IMR-90 (cell line): ENCODE data around the gene VGLL2. TPM values are rescaled to one million over a fixed set of nuclear protein-coding genes. Genes with fewer than 3 reads are reported as not detected.

Source experiments
- ATAC-seq: fragments of 200-7000 bp; cut with Tn5 transposase; 2 replicates; pipeline ENCODE4 v1.9.1; 2020; ENCODE audit warnings: low read depth, mild to moderate bottlenecking, moderate library complexity
- BruUV-seq: library from RNA; stranded (reverse); fragments of 400-500 nt; replicated peaks from 2 replicates; lab custom pipeline; 2021; lab: Mats Ljungman, UMichigan
- CTCF ChIA-PET: fragments of 300-600 bp; formaldehyde crosslinking; extraction: SDS; loops from one replicate; lab custom pipeline; 2021; ENCODE audit warnings: antibody characterized with exemption; lab: Yijun Ruan, JAX
- POLR2A ChIA-PET: fragments of 300-600 bp; sonication (Branson Sonifier 250); formaldehyde crosslinking; loops from one replicate; lab custom pipeline; 2022; ENCODE audit warnings: antibody characterized with exemption; ENCODE audit not compliant: unreplicated experiment; lab: Charles Lee
- DNase-seq: peaks from one replicate; pipeline ENCODE4 v3.0.0; 2013
- H2AFZ ChIP-seq: replicated peaks from 2 replicates; pipeline ENCODE3; 2013; ENCODE audit warnings: low read length, mild to moderate bottlenecking; ENCODE audit not compliant: poor library complexity
- H2AK5ac ChIP-seq: 2 replicates; pipeline ENCODE4 v1.6.1; 2013; ENCODE audit warnings: low read depth, low read length, inconsistent platforms
- H2AK9ac ChIP-seq: replicated peaks from 2 replicates; pipeline ENCODE3; 2013; ENCODE audit warnings: mild to moderate bottlenecking, low read depth, low read length, moderate library complexity; ENCODE audit not compliant: poor library complexity
- H2BK120ac ChIP-seq: 2 replicates; pipeline ENCODE4 v1.6.1; 2013; ENCODE audit warnings: low read depth, low read length, inconsistent platforms
- H2BK15ac ChIP-seq: 3 replicates; pipeline ENCODE4 v1.6.1; 2013; ENCODE audit warnings: low read depth, low read length, inconsistent platforms
- H2BK20ac ChIP-seq: 2 replicates; pipeline ENCODE4 v1.6.1; 2013; ENCODE audit warnings: low read depth, mild to moderate bottlenecking, inconsistent platforms, low read length, moderate library complexity
- H2BK5ac ChIP-seq: 2 replicates; pipeline ENCODE4 v1.6.1; 2013; ENCODE audit warnings: mild to moderate bottlenecking, low read depth, low read length, inconsistent platforms; ENCODE audit not compliant: poor library complexity, severe bottlenecking
- H3K14ac ChIP-seq: replicated peaks from 2 replicates; pipeline ENCODE4 v1.6.1; 2013; ENCODE audit warnings: low read depth, low read length, inconsistent platforms
- H3K18ac ChIP-seq: 2 replicates; pipeline ENCODE4 v1.6.1; 2013; ENCODE audit warnings: low read depth, low read length, control low read depth
- H3K23ac ChIP-seq: 2 replicates; pipeline ENCODE4 v1.6.1; 2013; ENCODE audit warnings: low read depth, low read length, inconsistent platforms
- H3K27ac ChIP-seq: 2 replicates; pipeline ENCODE4 v1.5.1; 2013; ENCODE audit warnings: mild to moderate bottlenecking, control low read depth, low read length; ENCODE audit not compliant: insufficient read depth
- H3K27me3 ChIP-seq: 2 replicates; pipeline ENCODE4 v1.6.1; 2013; ENCODE audit warnings: low read length; ENCODE audit not compliant: control insufficient read depth, insufficient read depth
- H3K36me3 ChIP-seq: 2 replicates; pipeline ENCODE4 v1.6.1; 2013; ENCODE audit warnings: low read length, mixed read lengths; ENCODE audit not compliant: control insufficient read depth, insufficient read depth
- H3K4ac ChIP-seq: 2 replicates; pipeline ENCODE4 v1.6.1; 2013; ENCODE audit warnings: low read depth, low read length, inconsistent platforms
- H3K4me1 ChIP-seq: 2 replicates; pipeline ENCODE4 v1.6.1; 2013; ENCODE audit warnings: low read length, mixed read lengths; ENCODE audit not compliant: control insufficient read depth, insufficient read depth
- H3K4me2 ChIP-seq: 2 replicates; pipeline ENCODE4 v1.6.1; 2013; ENCODE audit warnings: low read depth, mild to moderate bottlenecking, control low read depth, low read length, moderate library complexity
- H3K4me3 ChIP-seq: 2 replicates; pipeline ENCODE4 v1.5.1; 2013; ENCODE audit warnings: low read depth, mild to moderate bottlenecking, control low read depth, low read length, moderate library complexity; ENCODE audit not compliant: insufficient read depth
- H3K56ac ChIP-seq: 2 replicates; pipeline ENCODE4 v1.6.1; 2013; ENCODE audit warnings: low read length, inconsistent platforms; ENCODE audit not compliant: insufficient read depth; ENCODE audit errors: extremely low read depth
- H3K79me1 ChIP-seq, 2 experiments: 2 replicates each; pipeline ENCODE4 v1.6.1; 2013; ENCODE audit warnings: low read length in 2 of 2, inconsistent platforms in 1 of 2, low read depth in 1 of 2
- H3K9ac ChIP-seq: 2 replicates; pipeline ENCODE4 v1.6.1; 2013; ENCODE audit warnings: low read depth, low read length, control low read depth
- H3K9me1 ChIP-seq: 2 replicates; pipeline ENCODE4 v1.6.1; 2013; ENCODE audit warnings: low read length, inconsistent platforms; ENCODE audit not compliant: insufficient read depth
- H3K9me3 ChIP-seq: 2 replicates; pipeline ENCODE4 v1.6.1; 2013; ENCODE audit warnings: low read length; ENCODE audit not compliant: control insufficient read depth, insufficient read depth
- H4K20me1 ChIP-seq: 2 replicates; pipeline ENCODE4 v1.6.1; 2013; ENCODE audit warnings: low read length, inconsistent platforms; ENCODE audit not compliant: insufficient read depth
- H4K5ac ChIP-seq: 2 replicates; pipeline ENCODE4 v1.6.1; 2013; ENCODE audit warnings: mild to moderate bottlenecking, low read depth, low read length, control low read depth
- H4K8ac ChIP-seq, 2 experiments: 2 replicates each; pipeline ENCODE4 v1.6.1; 2013; ENCODE audit warnings: low read depth in 2 of 2, low read length in 2 of 2, control low read depth in 1 of 2, inconsistent platforms in 1 of 2
- H4K91ac ChIP-seq: 2 replicates; pipeline ENCODE4 v1.6.1; 2013; ENCODE audit warnings: low read depth, low read length, inconsistent platforms; ENCODE audit not compliant: insufficient read depth
- CHD1 ChIP-seq: IDR thresholded peaks from 2 replicates; pipeline ENCODE4 v1.6.1; 2012; ENCODE audit warnings: low read depth, low read length, improper control_type of control experiment
- MAZ ChIP-seq: IDR thresholded peaks from 2 replicates; pipeline ENCODE4 v1.6.1; 2012; ENCODE audit warnings: low read depth, mild to moderate bottlenecking, low read length, improper control_type of control experiment, moderate library complexity, borderline replicate concordance
- NFE2L2 ChIP-seq: fragments of 150-350 bp; IDR thresholded peaks from 2 replicates; pipeline ENCODE4 v1.6.1; 2016; ENCODE audit warnings: low read depth, mild to moderate bottlenecking, low read length
- POLR2A ChIP-seq: IDR thresholded peaks from 2 replicates; pipeline ENCODE4 v1.6.1; 2012; ENCODE audit warnings: mild to moderate bottlenecking, low read depth, low read length
- RCOR1 ChIP-seq: IDR thresholded peaks from 2 replicates; pipeline ENCODE4 v1.6.1; 2012; ENCODE audit warnings: mild to moderate bottlenecking, low read length, improper control_type of control experiment; ENCODE audit not compliant: insufficient replicate concordance
- RFX5 ChIP-seq: IDR thresholded peaks from 2 replicates; pipeline ENCODE4 v1.8.0; 2012; ENCODE audit warnings: low read depth, mild to moderate bottlenecking, low read length, moderate library complexity
- SMC3 ChIP-seq: fragments of 150-350 bp; IDR thresholded peaks from 2 replicates; pipeline ENCODE4 v1.6.1; 2016; ENCODE audit warnings: low read depth, mild to moderate bottlenecking, antibody characterized with exemption, low read length, moderate library complexity
- WGBS, 2 experiments: methylation state at CpG; one replicate each; pipeline versions ENCODE4 v1.1.5 to v1.1.7; 2013; ENCODE audit warnings: missing lambda C conversion rate in 2 of 2; ENCODE audit not compliant: insufficient read length in 1 of 2; ENCODE audit errors: extremely low coverage in 2 of 2; 5-methylcytosine and 5-hydroxymethylcytosine counted together
- dilution Hi-C: fragments of 300-500 bp; cut with HindIII; formaldehyde crosslinking; loops from one replicate; pipeline ENCODE4 v1.14.3; 2018; ENCODE audit warnings: low sequenced_read_pairs; ENCODE audit not compliant: unreplicated experiment
- in situ Hi-C: fragments of 300-500 bp; cut with MboI; formaldehyde crosslinking; loops from 3 replicates; pipeline ENCODE4 v1.14.3; 2019; ENCODE audit warnings: low sequenced_read_pairs, inconsistent platforms, mixed read lengths
- intact Hi-C: fragments of 100-400 bp; cut with micrococcal nuclease; formaldehyde crosslinking; loops from 2 replicates; pipeline ENCODE4 v1.10.0; 2022
- polyA plus RNA-seq, 3 experiments: library from polyadenylated mRNA; depleted of rRNA; stranded (reverse); fragments of >200 nt; gene quantifications; 2 replicates each; pipeline ENCODE4 v1.2.3, GENCODE V29; 2012; ENCODE audit warnings: low replicate concordance in 1 of 3
- total RNA-seq: library from RNA; depleted of rRNA; stranded (reverse); fragments of >200 nt; gene quantifications from 2 replicates; pipeline ENCODE4 v1.2.3, GENCODE V29; 2012
- TF ChIP-seq, protein P1 (sequence below): fragments of 150-350 bp; IDR thresholded peaks from 2 replicates; pipeline ENCODE4 v1.6.1; 2017; ENCODE audit warnings: mild to moderate bottlenecking, antibody characterized with exemption, low read length, low read depth
- TF ChIP-seq, protein P2 (sequence below): conservative IDR thresholded peaks from 2 replicates; pipeline ENCODE4 v1.5.1; 2012; ENCODE audit warnings: mild to moderate bottlenecking, low read depth, low read length, improper control_type of control experiment

The VGLL2 gene
- total and polyA plus RNA-seq, 2 of the 4 experiments (the other 2 are of a cell fraction): not detected

GRCh38 chr6:117288083-117288715 lies 22.8 kb downstream of the VGLL2 start:
- no peak overlapping the region for H2BK20ac ChIP-seq
- no peaks in the 10 kb centered on the region for H3K4me1 ChIP-seq
- H2BK15ac ChIP-seq: no peak overlapping the region
- no peak overlapping the region for H3K4me2 ChIP-seq
- H4K20me1 ChIP-seq: no peaks in the 10 kb centered on the region
- no peak overlapping the region for H3K27ac ChIP-seq
- dilution Hi-C loops (no loop called here), intact Hi-C loops (no loop called here), in situ Hi-C loops (no loop called here)
- no peaks in the 10 kb centered on the region for H3K9me3 ChIP-seq
- H4K91ac ChIP-seq: no peak overlapping the region
- no peak overlapping the region for H3K14ac ChIP-seq
- H3K18ac ChIP-seq: no peak overlapping the region
- H3K27me3 ChIP-seq: no peaks in the 10 kb centered on the region
- no peaks in the 10 kb centered on the region for H3K36me3 ChIP-seq
- ChIA-PET POLR2A (no interaction called here), CTCF (no interaction called here)
- no peaks in the 10 kb centered on the region for H3K79me1 ChIP-seq
- H3K56ac ChIP-seq: no peak overlapping the region
- no peak overlapping the region for H2BK120ac ChIP-seq
- no peak overlapping the region for H4K5ac ChIP-seq
- WGBS, 2 experiments: 80% methylated on average over 1 of the region's 3 CpGs; no CpG with 5 or more reads in 1 of the 2 experiments
- no TSS peak for BruUV-seq
- no peak overlapping the region for H3K9ac ChIP-seq
- no peak for ATAC-seq
- no peak overlapping the region for H2AK5ac ChIP-seq
- no peak overlapping the region for H2BK5ac ChIP-seq
- DNase-seq: no peak
- no peak overlapping the region for H3K23ac ChIP-seq
- no peak overlapping the region for H2AFZ ChIP-seq
- no peaks in the 10 kb centered on the region for H3K9me1 ChIP-seq
- no peak overlapping the region for H2AK9ac ChIP-seq
- TF ChIP-seq MAZ (no peak), CHD1 (no peak), NFE2L2 (no peak), RCOR1 (no peak), POLR2A (no peak), RFX5 (no peak), SMC3 (no peak)
- TF ChIP-seq, protein P1, sequence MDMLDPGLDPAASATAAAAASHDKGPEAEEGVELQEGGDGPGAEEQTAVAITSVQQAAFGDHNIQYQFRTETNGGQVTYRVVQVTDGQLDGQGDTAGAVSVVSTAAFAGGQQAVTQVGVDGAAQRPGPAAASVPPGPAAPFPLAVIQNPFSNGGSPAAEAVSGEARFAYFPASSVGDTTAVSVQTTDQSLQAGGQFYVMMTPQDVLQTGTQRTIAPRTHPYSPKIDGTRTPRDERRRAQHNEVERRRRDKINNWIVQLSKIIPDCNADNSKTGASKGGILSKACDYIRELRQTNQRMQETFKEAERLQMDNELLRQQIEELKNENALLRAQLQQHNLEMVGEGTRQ: no peak
- TF ChIP-seq, protein P2, sequence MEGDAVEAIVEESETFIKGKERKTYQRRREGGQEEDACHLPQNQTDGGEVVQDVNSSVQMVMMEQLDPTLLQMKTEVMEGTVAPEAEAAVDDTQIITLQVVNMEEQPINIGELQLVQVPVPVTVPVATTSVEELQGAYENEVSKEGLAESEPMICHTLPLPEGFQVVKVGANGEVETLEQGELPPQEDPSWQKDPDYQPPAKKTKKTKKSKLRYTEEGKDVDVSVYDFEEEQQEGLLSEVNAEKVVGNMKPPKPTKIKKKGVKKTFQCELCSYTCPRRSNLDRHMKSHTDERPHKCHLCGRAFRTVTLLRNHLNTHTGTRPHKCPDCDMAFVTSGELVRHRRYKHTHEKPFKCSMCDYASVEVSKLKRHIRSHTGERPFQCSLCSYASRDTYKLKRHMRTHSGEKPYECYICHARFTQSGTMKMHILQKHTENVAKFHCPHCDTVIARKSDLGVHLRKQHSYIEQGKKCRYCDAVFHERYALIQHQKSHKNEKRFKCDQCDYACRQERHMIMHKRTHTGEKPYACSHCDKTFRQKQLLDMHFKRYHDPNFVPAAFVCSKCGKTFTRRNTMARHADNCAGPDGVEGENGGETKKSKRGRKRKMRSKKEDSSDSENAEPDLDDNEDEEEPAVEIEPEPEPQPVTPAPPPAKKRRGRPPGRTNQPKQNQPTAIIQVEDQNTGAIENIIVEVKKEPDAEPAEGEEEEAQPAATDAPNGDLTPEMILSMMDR: no peak
- no peak overlapping the region for H4K8ac ChIP-seq
- no peak overlapping the region for H3K4me3 ChIP-seq
- no peak overlapping the region for H3K4ac ChIP-seq
